ENCODE results near the gene DMXL1.

DNA sequence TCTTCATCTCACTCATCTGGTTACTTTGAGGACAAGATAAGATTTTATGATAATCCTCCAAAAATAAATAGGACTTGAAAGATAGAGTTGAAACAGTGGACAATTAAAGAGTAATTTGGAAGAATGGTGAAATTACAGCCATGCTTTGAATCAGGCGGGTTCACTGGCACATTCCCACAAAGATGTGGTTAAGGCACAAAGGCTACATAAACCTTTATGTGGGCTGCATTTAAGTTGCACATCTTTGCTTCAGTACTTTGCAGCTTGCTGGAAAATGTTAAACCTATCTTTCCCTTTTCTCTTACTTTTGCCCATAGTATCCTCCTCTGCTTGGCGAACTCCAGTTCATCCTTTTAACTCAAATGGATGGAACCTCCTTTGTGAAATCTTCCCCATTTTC lies 192.8 kb downstream of the DMXL1 start:
- TF ChIP-seq YY1 (IDR thresholded peaks at IDR 0.05; ENCODE audit: insufficient read depth, insufficient read length) (no peak), SUZ12 (IDR thresholded peaks at IDR 0.05; ENCODE audit: extremely low read depth, insufficient read depth, insufficient read length) (no peak), ZNF274 (IDR thresholded peaks at IDR 0.05; ENCODE audit: low read depth, low read length) (no peak)

Data from NT2/D1 (cell line).